Sigmoid colon (tissue), 7 donors: ENCODE measurements around the gene SH3BP1. TPM values are rescaled to one million over a fixed set of nuclear protein-coding genes. Genes with fewer than 3 reads are reported as not detected.

Source experiments
- DNase-seq: peaks from one replicate; pipeline ENCODE4 v3.0.0-alpha.2; 2019
- H3K27ac ChIP-seq, 4 donors: fragments of 200-600 bp; sonication (generic); one replicate each; pipeline ENCODE4 v1.5.1; 2016 to 2019; ENCODE audit warnings: mild to moderate bottlenecking in 1 of 4
- H3K27me3 ChIP-seq, 3 donors: fragments of 200-600 bp; sonication (generic); one replicate each; pipeline ENCODE4 v1.5.1; 2019; ENCODE audit warnings: mild to moderate bottlenecking in 1 of 3
- H3K36me3 ChIP-seq, 4 donors: fragments of 200-600 bp; sonication (generic); one replicate each; pipeline ENCODE4 v1.5.1; 2016 to 2019
- H3K4me1 ChIP-seq, 4 donors: fragments of 200-600 bp; sonication (generic); one replicate each; pipeline ENCODE4 v1.5.1; 2017 to 2019
- H3K4me3 ChIP-seq, 4 donors: fragments of 200-600 bp; sonication (generic); one replicate each; pipeline ENCODE4 v1.5.1; 2017 to 2019; ENCODE audit warnings: mild to moderate bottlenecking in 2 of 4, moderate library complexity in 1 of 4
- H3K9me3 ChIP-seq, 4 donors: fragments of 200-600 bp in 3 of 4; sonication (generic) in 3 of 4; one replicate each; pipeline versions ENCODE4 v1.5.1 to v1.6.1; 2013 to 2019
- CTCF ChIP-seq, 4 experiments: fragments of 450-650 bp in 3 of 4; fragments of 200-600 bp in 1 of 4; IDR thresholded peaks; one replicate each; pipeline ENCODE4 v1.5.1; 2016 to 2019; ENCODE audit warnings: antibody characterized with exemption in 4 of 4, mild to moderate bottlenecking in 3 of 4, moderate library complexity in 2 of 4
- EP300 ChIP-seq, 4 donors: sonication (generic); formaldehyde crosslinking; IDR thresholded peaks; one replicate each; pipeline ENCODE4 v1.6.1; 2017; ENCODE audit warnings: antibody characterized with exemption in 4 of 4
- POLR2A ChIP-seq, 2 donors: fragments of 450-650 bp; IDR thresholded peaks; one replicate each; pipeline ENCODE4 v1.6.1; 2016; ENCODE audit warnings: antibody characterized with exemption in 2 of 2, mild to moderate bottlenecking in 2 of 2, moderate library complexity in 2 of 2
- POLR2AphosphoS5 ChIP-seq, 4 donors: sonication (generic); formaldehyde crosslinking; IDR thresholded peaks; one replicate each; pipeline ENCODE4 v1.6.1; 2017; ENCODE audit warnings: antibody characterized with exemption in 4 of 4
- WGBS, 2 donors: extraction: QIAGEN DNeasy Blood & Tissue Kit; methylation state at CpG; one replicate each; pipeline ENCODE4 v1.1.7; 2013; 5-methylcytosine and 5-hydroxymethylcytosine counted together
- intact Hi-C: fragments of 100-400 bp; cut with DNase I; formaldehyde crosslinking; loops from one replicate; pipeline ENCODE4 v1.15.1; 2023
- polyA plus RNA-seq, 3 donors: library from polyadenylated mRNA; stranded (reverse); fragments of 200-250 nt; gene quantifications; one replicate each; pipeline ENCODE4 v1.2.3, GENCODE V29; 2013
- total RNA-seq, 4 donors: library from RNA; depleted of rRNA; stranded (reverse); fragments of >200 nt; gene quantifications; one replicate each; pipeline ENCODE4 v1.1.0, GENCODE V29; 2016
- donor health status: healthy with polysubstance abuse.
- donor health status: Bipolar disorder and iron deficiency.
- donor health status: healthy.

Gene SH3BP1
- total and polyA plus RNA-seq, 7 donors: 1.4 to 71.2 (median 6.9) TPM

GRCh38 chr22:37636949-37637273, 2.6 kb upstream of the SH3BP1 start:
- peaks cover 2 to 54% (median 45%) of the 10 kb centered on the region in 4 donors for H3K4me1 ChIP-seq
- WGBS, 2 donors: 62 to 72% methylated on average over 3 of the region's 3 CpGs
- DNase-seq: no peak

GRCh38 chr22:37638391-37639069, 939 bp upstream of the SH3BP1 start:
- no peaks in the 10 kb centered on the region for H3K36me3 ChIP-seq
- H3K27ac ChIP-seq: peak overlapping the region in 3 of 4 donors; percentile 27 to 64 (median 60)
- TF ChIP-seq CTCF (IDR thresholded peaks at IDR 0.05) (no peak), POLR2AphosphoS5 (IDR thresholded peaks at IDR 0.05) (no peak), POLR2A (IDR thresholded peaks at IDR 0.05) (no peak), EP300 (IDR thresholded peaks at IDR 0.05) (no peak)
- H3K4me3 ChIP-seq: peak overlapping the region; percentile 40 to 63 (median 52)
- H3K9me3 ChIP-seq: no peaks in the 10 kb centered on the region
- no peak for DNase-seq
- intact Hi-C loops: no loop called here
- peaks cover 2 to 45% (median 36%) of the 10 kb centered on the region in 4 donors for H3K4me1 ChIP-seq
- H3K27me3 ChIP-seq: peaks cover 0 to 7% (median 6%) of the 10 kb centered on the region in 3 donors
- 4 to 32% methylated on average over 11 of the region's 11 CpGs for WGBS, 2 donors

More at GRCh38 chr22:37636949-37637273, 2.6 kb upstream of the SH3BP1 start:
- Histone ChIP-seq H3K27me3 (peaks cover 0 to 7% (median 6%) of the 10 kb centered on the region in 3 donors), H3K36me3 (peaks cover 0 to 7% (median 1%) of the 10 kb centered on the region in 4 donors), H3K9me3 (no peaks in the 10 kb centered on the region), H3K27ac (no peak overlapping the region), H3K4me3 (no peak overlapping the region)
- TF ChIP-seq POLR2AphosphoS5 (IDR thresholded peaks at IDR 0.05) (no peak), CTCF (IDR thresholded peaks at IDR 0.05) (no peak), EP300 (IDR thresholded peaks at IDR 0.05) (no peak), POLR2A (IDR thresholded peaks at IDR 0.05) (no peak)
- intact Hi-C loops: no loop called here

GRCh38 chr22:37639771-37640590, 512 bp downstream of the SH3BP1 start:
- H3K9me3 ChIP-seq: no peaks in the 10 kb centered on the region
- intact Hi-C loops: no loop called here
- no peak for DNase-seq
- peaks cover 0 to 32% (median 24%) of the 10 kb centered on the region in 4 donors for H3K4me1 ChIP-seq
- H3K27me3 ChIP-seq: peaks cover 0 to 7% (median 6%) of the 10 kb centered on the region in 3 donors
- no peaks in the 10 kb centered on the region for H3K36me3 ChIP-seq
- H3K4me3 ChIP-seq: peak overlapping the region; percentile 40 to 63 (median 52)
- TF ChIP-seq CTCF (IDR thresholded peaks at IDR 0.05): no peak
- no peak for TF ChIP-seq POLR2AphosphoS5 (IDR thresholded peaks at IDR 0.05)
- TF ChIP-seq POLR2A (IDR thresholded peaks at IDR 0.05): no peak
- H3K27ac ChIP-seq: peak overlapping the region; percentile 27 to 64 (median 61)
- WGBS, 2 donors: 1 to 2% methylated on average over 27 of the region's 27 CpGs

- Histone ChIP-seq H3K27ac (peak overlapping the region in 2 of 4 donors; percentile 60 to 64), H3K27me3 (peaks cover 0 to 7% (median 6%) of the 10 kb centered on the region in 3 donors), H3K4me1 (peaks cover 0 to 27% (median 22%) of the 10 kb centered on the region in 4 donors), H3K4me3 (peak overlapping the region in 3 of 4 donors; percentile 50 to 63 (median 54)), H3K36me3 (no peaks in the 10 kb centered on the region), H3K9me3 (no peaks in the 10 kb centered on the region)
- no peak for TF ChIP-seq POLR2A (IDR thresholded peaks at IDR 0.05)
- no peak for TF ChIP-seq POLR2AphosphoS5 (IDR thresholded peaks at IDR 0.05)
- intact Hi-C loops: no loop called here
- 15 to 49% methylated on average over 24 of the region's 24 CpGs for WGBS, 2 donors
- DNase-seq: no peak
Observed at GRCh38 chr22:37640591-37641560, 1.4 kb downstream of the SH3BP1 start.
